Measurements from ENCODE around the gene GRP. TPM values are rescaled to one million over a fixed set of nuclear protein-coding genes. Genes with fewer than 3 reads are reported as not detected.
"Not testable (repeated sequence)": the region's sequence is repeated elsewhere in the genome, so short reads cannot be mapped to it uniquely, and the experiment has no call there.

Gene GRP
- total RNA-seq, 2 experiments from 2014 or later = not detected

DNA sequence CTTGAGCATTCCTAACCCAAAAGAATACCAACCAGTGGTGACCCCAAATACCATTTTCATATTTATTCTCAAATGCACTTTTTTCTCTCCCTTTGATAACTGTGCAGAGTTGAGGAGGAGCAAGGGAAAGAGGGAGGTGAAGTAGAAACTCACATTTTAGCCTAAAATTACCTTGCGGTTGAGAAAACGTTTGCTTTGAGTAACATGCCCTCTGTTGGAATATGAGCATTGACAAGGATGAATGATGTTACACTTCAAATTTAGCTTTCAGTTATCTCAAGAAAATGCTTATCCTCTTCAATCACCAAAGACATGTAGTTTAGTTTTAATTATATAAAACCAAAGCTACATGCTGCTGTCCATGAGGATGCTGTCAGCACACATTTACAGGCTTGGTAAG is 2.4 kb downstream of the GRP start:
- ChIA-PET CTCF (no interaction called here), POLR2A (no interaction called here)

GRCh38 chr18:59228351-59228750 is 8.4 kb downstream of the GRP start:
- ChIA-PET CTCF (no interaction called here), POLR2A (no interaction called here)

DNA sequence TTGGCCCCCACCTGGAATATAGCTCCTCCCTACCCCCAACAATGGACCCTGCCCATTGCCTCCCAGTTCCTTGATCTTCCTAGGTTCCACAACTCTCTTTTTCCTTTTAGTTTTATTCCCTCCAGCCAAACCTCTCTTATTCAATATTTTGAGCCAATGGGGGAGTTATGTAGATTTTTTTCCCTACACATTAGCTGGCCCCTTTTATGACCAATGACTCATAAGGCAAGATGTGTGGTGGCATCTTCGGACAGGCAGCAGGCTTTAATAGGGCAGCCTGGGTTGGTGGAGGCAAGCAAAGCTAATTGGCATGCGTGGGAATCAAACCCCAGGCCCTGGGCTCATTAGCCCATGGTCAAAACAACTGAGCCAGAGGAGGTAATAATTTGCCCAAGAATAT is 9.2 kb downstream of the GRP start:
- CTCF ChIA-PET = no interaction called here
- POLR2A ChIA-PET = no interaction called here

- POLR2A ChIA-PET = no interaction called here
- CTCF ChIA-PET = no interaction called here
Measured at GRCh38 chr18:59229701-59230443, 9.9 kb downstream of the GRP start.

DNA sequence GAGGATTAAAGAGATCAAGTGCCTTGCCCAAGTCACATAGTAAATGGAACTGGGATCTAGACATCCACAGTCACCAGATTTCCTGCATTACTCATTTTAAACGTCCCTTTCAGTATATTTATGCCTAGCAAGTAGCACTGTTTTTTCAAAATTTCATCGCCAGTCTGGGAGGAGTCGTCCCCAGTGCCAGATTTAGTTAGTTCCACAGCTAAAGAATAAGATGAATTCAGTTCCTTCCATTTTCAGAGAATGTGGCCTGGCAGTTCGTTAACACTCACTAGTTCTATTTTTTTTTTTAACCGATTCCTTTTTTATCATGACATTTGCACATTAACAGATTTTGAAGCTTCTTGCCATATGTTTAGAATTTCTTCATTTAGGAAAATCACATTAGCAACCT is 11.2 kb downstream of the GRP start:
- ChIA-PET CTCF (no interaction called here), POLR2A (no interaction called here)

GRCh38 chr18:59231877-59232276 is 11.9 kb downstream of the GRP start:
- POLR2A ChIA-PET = no interaction called here

DNA sequence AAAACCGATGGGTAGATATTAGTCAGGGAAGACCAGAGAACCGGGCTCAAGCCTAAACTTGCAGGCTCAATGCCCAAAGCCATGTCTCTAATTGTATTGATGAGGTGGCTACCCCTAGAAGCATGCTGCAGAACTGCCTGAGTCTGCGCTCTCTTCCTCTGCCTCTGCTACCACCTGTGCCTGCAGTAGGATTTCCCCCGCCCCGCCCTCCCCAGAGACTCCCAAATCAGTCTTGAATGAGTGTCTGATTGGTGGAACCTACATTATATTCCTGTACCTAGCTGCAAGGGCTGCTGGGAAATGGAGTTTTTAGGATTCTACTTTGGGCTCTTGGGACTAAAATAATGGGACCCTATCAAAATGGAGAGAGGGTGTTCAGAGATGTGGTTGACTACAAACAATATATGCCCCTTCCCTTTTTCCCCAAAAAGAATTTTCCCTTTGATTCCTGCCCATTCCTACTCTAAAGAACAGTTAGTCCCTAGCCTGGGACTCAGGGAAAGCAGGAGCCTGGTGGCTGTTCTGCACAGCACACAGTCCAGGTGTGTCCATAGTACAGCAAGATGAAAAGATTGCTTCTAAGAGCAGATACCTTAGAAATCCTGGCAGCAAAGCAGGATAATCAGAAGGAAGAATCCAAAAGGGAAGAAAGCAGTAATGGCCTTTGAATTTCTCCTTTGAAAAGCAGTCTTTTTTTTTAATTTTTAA is 12.5 kb downstream of the GRP start:
- CTCF ChIA-PET = no interaction called here

More at GRCh38 chr18:59231877-59232276, 11.9 kb downstream of the GRP start:
- CTCF ChIA-PET = no interaction called here

DNA sequence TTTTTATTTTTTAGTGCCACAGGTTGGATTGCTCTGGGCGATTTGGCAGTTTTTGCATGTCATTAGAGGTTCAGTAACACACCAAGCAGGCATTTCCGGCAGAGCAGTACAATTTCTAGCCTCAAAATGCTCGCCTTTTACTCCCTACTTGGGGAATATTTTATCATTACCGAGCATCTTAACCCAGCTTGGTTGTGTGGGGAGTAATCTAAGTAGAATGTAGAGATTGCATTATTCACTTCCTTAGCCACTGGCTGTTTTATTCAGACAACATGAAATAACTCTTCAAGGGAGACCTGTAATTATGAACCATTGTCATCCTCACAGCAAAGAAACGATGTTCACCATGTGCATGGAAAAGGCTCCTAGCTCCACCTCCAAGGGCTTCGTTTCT is 13.1 kb downstream of the GRP start:
- POLR2A ChIA-PET = no interaction called here
- CTCF ChIA-PET = no interaction called here

More for the DNA sequence above, 12.5 kb downstream of the GRP start:
- POLR2A ChIA-PET = no interaction called here

DNA sequence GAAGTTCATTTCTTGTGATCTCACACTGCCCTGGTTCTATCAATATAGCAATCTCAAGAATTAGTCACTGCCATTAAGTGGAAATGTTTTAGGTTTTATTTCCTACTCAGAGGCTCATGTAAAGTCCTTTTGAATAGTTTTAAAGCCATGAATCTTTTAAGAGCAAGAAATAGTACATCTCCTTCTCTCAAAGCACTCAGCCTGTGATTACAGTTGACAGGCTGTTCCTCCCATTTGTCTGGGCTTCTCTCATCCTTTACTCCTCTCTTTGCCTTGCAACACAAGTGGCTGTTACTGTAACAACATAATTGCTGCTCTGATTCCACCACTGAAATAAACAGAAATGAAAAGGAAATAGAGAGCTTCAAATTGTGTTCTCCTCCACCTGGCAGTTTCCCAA is 18.4 kb downstream of the GRP start:
- ChIA-PET POLR2A (interaction anchor here (0.6 kb wide), 1 partner anchor 94 kb away, joined by 10 read pairs; no protein-coding TSS in a partner anchor), CTCF (no interaction called here)

DNA sequence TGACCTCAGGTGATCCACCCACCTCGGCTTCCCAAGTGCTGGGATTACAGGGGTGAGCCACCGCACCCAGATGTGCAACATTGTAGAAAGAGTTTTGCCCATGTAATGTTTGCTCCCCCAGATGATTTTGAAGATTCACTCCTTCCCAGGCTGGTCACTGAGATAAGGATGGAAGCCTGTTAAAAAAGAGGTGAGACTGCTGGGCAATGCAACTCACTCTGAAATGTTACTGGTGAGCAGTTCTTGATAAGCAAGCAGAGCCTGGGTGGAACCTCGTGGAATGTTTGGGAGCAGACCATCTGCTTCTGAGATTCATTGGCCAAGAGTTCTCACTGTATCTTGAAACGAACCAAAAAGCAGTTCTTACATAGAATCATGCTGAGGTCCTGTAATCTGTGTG is 19.7 kb downstream of the GRP start:
- POLR2A ChIA-PET = no interaction called here
- CTCF ChIA-PET = no interaction called here

- CTCF ChIA-PET = no interaction called here
- POLR2A ChIA-PET = no interaction called here
Measured at GRCh38 chr18:59242906-59243305, 22.9 kb downstream of the GRP start.

- CTCF ChIA-PET = no interaction called here
- POLR2A ChIA-PET = no interaction called here
Measured at GRCh38 chr18:59246796-59247195, 26.8 kb downstream of the GRP start.

- CTCF ChIA-PET = interaction anchor here (0.7 to 2.7 kb wide), 8 partner anchors 14 to 209 kb away, joined by 3 to 17 read pairs (median 4); no protein-coding TSS in a partner anchor
- POLR2A ChIA-PET = interaction anchor here (0.7 kb wide), 1 partner anchor 386 kb away, joined by 5 read pairs; no protein-coding TSS in a partner anchor
Measured at GRCh38 chr18:59249199-59249774, 29.3 kb downstream of the GRP start.

DNA sequence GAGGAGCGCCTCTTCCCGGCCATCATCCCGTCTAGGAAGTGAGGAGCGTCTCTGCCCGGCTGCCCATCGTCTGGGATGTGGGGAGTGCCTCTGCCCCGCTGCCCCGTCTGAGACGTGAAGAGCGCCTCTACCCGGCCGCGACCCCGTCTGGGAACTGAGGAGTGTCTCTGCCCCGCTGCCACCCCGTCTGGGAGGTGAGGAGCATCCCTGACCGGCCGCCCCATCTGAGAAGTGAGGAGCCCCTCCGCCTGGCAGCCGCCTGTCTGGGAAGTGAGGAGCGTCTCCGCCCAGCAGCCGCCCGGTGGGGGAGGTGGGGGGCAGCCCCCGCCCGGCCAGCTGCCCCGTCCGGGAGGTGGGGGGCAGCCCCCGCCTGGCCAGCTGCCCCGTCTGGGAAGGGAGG is 35.5 kb downstream of the GRP start:
- POLR2A ChIA-PET, CTCF ChIA-PET: not testable (repeated sequence)

- POLR2A ChIA-PET, CTCF ChIA-PET: not testable (repeated sequence)
Measured at GRCh38 chr18:59261842-59262241, 41.9 kb downstream of the GRP start.

- CTCF ChIA-PET = interaction anchor here (0.7 kb wide), 1 partner anchor 840 kb away, joined by 3 read pairs; no protein-coding TSS in a partner anchor
- POLR2A ChIA-PET = not testable (repeated sequence)
Measured at GRCh38 chr18:59262243-59262642, 42.3 kb downstream of the GRP start.

DNA sequence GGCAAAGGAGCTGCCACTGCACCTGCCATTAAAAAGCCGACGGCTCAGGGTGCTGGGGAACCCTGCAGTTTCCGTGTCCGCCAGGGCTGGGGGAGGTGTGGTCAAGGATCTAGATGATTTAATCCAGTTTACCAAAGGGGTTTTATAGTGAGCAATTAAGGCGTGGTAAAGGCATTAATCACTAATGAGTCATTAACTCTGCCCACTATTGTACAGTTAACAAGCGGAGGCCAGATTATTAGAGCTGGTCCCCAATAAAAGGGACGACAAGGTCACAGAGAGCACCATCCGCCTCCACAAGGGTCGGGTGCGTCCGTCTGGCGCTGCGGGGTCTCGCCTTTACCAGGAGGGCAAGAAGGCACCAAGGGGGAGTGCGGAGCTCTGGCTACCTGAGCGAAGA is 43.7 kb downstream of the GRP start:
- POLR2A ChIA-PET = no interaction called here

GRCh38 chr18:59264121-59264571 is 44.2 kb downstream of the GRP start:
- ChIA-PET CTCF (no interaction called here), POLR2A (no interaction called here)

More for the DNA sequence above, 43.7 kb downstream of the GRP start:
- CTCF ChIA-PET = interaction anchor here (1.0 kb wide), 1 partner anchor 14 kb away, joined by 3 read pairs; no protein-coding TSS in a partner anchor

DNA sequence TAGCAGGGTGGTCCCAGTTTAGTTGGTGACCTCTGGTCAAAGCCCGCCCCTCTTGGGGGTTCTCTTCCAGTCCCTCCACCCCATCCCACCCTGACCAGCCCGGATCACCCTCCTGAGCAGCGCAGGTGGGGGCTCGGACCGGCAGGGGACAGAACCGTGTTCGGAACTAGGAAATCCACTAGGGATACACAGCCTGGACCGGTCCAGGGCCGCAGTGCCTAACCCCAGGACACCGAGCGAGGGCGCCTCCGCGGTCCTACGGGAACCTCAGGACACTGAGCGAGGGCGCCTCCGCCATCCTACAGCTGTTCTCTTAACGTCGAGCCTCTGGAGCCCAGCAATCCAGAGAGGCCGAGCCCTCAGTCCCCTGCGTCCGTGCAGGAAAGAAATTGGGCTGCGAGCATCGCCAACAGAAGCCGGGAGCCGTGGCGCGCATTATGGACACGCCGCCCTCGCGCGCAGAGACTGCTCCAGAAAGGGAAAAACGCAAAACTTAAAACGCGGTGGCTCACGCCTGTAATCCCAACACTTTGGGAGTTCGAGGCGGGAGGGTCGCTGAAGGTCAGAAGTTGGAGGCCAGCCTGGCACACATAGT is 44.8 kb downstream of the GRP start:
- ChIA-PET POLR2A (no interaction called here), CTCF (no interaction called here)

- ChIA-PET CTCF (interaction anchor here (0.9 kb wide), 1 partner anchor 17 kb away, joined by 6 read pairs; no protein-coding TSS in a partner anchor), POLR2A (no interaction called here)
Measured at GRCh38 chr18:59265246-59265973, 45.5 kb downstream of the GRP start.
